IPS-15b (cell line): ENCODE measurements around the gene PRICKLE2.

Source experiments
- H3K27me3 ChIP-seq: one replicate; pipeline ENCODE4 v1.6.1; 2013; ENCODE audit warnings: low read length; ENCODE audit not compliant: control insufficient read depth, insufficient read depth
- H3K36me3 ChIP-seq: one replicate; pipeline ENCODE4 v1.6.1; 2013; ENCODE audit warnings: low read length; ENCODE audit not compliant: control insufficient read depth, insufficient read depth
- H3K4me1 ChIP-seq: one replicate; pipeline ENCODE4 v1.6.1; 2013; ENCODE audit warnings: mild to moderate bottlenecking, low read length; ENCODE audit not compliant: control insufficient read depth, insufficient read depth
- H3K4me3 ChIP-seq: one replicate; pipeline ENCODE4 v1.5.1; 2013; ENCODE audit warnings: low read depth, low read length
- H3K9ac ChIP-seq: one replicate; pipeline ENCODE4 v1.6.1; 2013; ENCODE audit warnings: low read depth, mild to moderate bottlenecking, low read length
- H3K9me3 ChIP-seq: one replicate; pipeline ENCODE4 v1.6.1; 2013; ENCODE audit warnings: mild to moderate bottlenecking, low read length; ENCODE audit not compliant: control insufficient read depth, insufficient read depth

Gene PRICKLE2

DNA sequence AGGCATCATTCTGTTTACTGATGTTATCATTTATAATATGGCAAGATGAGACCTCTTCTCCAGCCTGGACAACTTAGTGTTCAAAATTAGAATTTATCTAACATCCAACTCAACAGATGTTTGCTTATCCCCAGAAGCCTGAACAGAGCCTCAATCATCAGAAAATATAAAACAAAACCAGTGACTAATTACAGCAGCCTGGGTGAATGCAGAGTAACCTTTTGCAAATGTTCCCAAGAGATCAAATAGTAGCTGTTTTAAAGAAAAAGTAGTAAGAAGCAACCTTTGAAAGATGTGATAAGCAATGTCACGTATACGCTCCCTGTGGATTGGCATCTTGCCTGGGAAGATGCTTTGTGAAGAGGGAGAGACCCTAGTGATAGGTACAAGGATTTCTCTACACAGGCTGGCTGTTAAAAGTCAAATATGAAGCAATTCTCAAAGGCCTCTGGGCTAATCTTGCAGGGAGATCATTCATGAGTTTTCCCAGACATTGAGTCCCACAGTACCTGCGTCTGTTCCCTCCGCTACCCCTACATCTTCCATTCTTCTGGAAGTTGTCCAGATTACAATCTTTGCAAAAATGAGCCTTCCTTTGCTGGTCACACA lies 39.3 kb upstream of the PRICKLE2 start:
- Histone ChIP-seq H3K4me3 (no peak overlapping the region), H3K36me3 (no peaks in the 10 kb centered on the region), H3K9me3 (no peaks in the 10 kb centered on the region), H3K27me3 (peaks cover 2% of the 10 kb centered on the region), H3K9ac (no peak overlapping the region), H3K4me1 (peaks cover 15% of the 10 kb centered on the region)

DNA sequence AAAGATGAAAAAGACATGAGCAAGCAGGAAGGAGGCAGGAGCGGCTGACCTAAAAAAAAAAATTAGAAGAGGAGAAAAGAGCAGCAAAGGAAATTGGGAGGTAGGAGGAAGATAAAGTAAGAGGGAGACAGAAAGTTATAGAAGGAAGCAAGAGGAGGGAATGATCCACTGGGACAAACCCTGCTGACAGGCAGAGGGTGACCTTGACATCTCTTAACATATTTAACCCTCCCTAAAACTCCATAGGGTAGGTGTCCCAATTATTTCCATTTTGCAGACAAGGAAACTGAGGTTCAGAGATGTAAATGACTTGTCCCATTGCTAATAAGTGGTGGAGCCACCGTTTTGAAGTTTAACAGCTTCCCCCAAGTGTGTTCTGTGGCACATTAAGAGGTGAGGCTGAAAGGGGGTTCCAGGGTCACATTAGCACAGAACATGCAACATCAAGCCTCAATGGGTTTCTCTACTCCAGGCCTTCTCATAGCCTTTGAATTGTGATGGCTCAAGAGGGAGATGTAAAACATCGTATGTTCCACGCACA lies 37.4 kb upstream of the PRICKLE2 start:
- Histone ChIP-seq H3K4me3 (no peak overlapping the region), H3K36me3 (no peaks in the 10 kb centered on the region), H3K4me1 (peaks cover 9% of the 10 kb centered on the region), H3K9me3 (no peaks in the 10 kb centered on the region), H3K9ac (no peak overlapping the region), H3K27me3 (peaks cover 2% of the 10 kb centered on the region)

DNA sequence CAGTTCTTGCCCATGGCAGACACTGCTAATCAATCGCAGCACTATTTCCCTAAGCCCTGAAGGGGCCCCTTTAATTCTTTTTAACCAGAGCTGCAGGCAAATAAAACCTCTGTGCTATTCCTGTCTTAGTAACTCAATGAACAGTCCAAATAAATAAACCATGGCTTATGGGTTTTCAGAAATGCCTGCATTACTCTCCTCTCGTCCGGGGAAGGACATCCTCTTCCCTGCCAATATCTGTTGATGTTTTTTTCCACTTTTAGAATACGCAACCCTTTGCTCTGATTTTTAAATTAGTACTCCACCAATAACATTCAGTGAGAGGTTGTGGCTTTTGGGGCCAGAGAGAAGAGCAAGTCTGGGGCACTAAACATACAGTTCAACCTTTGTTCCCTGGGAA lies 35.2 kb upstream of the PRICKLE2 start:
- no peak overlapping the region for H3K4me3 ChIP-seq
- no peaks in the 10 kb centered on the region for H3K9me3 ChIP-seq
- no peaks in the 10 kb centered on the region for H3K27me3 ChIP-seq
- H3K36me3 ChIP-seq = no peaks in the 10 kb centered on the region
- no peak overlapping the region for H3K9ac ChIP-seq
- no peaks in the 10 kb centered on the region for H3K4me1 ChIP-seq

DNA sequence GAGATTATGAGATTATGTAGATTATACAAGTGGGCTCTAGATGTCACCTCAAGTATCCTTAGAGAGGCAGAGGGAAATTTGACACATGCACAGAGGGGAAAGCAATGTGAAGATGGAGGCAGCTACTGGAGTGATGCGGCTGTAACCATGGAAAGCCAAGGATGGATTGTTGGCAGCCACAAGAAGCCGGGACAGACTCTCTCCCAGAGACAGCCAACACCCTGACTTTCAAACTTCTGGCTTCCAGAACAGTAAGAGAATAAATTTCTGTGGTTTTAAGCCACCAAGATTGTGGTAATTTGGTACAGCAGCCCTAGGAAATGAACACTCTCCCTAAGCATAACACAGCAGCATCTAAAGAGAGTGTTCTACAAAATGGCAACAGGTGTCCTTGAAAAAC lies 34.4 kb upstream of the PRICKLE2 start:
- no peaks in the 10 kb centered on the region for H3K4me1 ChIP-seq
- H3K4me3 ChIP-seq = no peak overlapping the region
- no peak overlapping the region for H3K9ac ChIP-seq
- no peaks in the 10 kb centered on the region for H3K27me3 ChIP-seq
- H3K36me3 ChIP-seq = no peaks in the 10 kb centered on the region
- no peaks in the 10 kb centered on the region for H3K9me3 ChIP-seq

DNA sequence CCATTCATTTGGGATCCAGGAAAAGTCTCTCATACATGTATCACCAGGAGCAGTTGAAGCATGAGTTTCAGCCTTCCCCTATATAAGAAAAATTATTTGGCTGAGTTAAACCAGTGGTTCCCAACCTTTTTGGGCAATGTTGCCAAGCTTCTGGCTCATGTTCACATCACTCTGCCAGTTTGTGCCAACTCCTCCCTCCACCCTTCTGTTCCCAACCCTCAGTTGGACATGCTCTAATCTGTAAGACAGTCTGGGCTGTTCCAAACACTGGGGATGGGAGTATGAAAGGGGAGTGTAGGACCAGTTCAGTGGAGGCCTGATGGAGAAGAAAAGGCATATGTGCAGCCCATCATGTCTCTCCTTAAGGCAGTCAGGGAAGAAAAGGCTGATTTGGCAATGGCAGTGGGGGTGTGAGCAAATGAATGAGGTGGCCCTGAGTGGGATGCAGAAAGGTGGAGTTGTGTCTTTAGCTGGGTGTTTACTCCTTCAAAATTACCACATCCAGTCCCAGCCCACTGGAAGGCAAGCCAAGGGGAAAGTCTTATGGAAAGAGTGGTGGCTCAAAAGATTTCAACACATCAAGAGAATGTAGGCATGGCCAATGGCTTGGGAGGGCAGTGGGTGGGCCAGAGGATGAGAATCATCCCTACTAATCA lies 32.0 kb upstream of the PRICKLE2 start:
- H3K9ac ChIP-seq = no peak overlapping the region
- H3K27me3 ChIP-seq = no peaks in the 10 kb centered on the region
- no peaks in the 10 kb centered on the region for H3K36me3 ChIP-seq
- H3K4me1 ChIP-seq = no peaks in the 10 kb centered on the region
- H3K9me3 ChIP-seq = no peaks in the 10 kb centered on the region
- H3K4me3 ChIP-seq = no peak overlapping the region

DNA sequence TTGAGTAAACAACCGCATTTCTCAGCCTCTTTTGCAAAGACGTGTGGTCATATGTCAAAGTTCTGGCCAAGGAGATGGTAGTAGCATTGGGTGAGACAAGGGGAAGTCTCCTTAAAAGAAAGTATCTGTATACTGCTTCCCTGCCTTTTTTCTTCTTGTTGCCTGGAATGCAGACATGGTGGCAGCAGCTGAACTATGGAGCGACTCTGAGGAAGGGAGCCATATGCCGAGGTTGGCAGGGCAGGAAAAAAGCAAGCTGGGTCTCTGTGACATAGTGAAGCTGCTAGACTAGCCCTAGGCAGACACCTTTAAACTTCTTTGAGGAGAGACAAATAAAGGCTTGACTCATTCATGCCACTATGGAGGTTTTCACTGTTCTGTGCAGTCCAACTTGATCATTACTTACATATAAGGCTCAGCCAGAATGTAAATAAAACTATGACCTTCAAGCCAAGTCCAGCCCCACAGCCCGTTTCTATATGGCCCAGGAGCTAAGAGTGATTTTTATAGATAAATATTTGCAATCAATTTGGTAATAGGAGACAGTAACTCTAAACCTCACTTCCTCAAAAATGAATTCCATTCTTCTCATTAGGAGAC lies 30.6 kb upstream of the PRICKLE2 start:
- H3K9ac ChIP-seq = no peak overlapping the region
- no peak overlapping the region for H3K4me3 ChIP-seq
- no peaks in the 10 kb centered on the region for H3K9me3 ChIP-seq
- no peaks in the 10 kb centered on the region for H3K36me3 ChIP-seq
- H3K27me3 ChIP-seq = no peaks in the 10 kb centered on the region
- H3K4me1 ChIP-seq = no peaks in the 10 kb centered on the region

DNA sequence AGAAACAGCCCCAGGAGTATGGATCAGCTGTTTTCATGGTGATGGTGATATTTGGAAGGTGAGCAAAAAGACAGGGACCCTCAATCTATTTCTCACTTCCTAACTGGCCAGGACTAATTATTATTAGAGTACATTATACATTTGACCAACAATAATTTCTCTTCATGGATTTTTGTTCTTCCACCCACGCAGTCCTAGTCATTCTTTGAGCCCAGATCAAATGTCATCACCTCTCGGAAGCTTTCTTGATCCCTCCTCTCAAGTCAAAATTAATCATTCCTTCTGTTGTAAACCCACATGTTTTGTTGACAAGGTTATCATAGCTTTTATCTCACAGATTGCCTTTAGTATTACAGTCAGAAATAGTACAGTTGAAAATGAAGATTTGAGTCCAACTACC lies 29.2 kb upstream of the PRICKLE2 start:
- H3K27me3 ChIP-seq = no peaks in the 10 kb centered on the region
- H3K36me3 ChIP-seq = no peaks in the 10 kb centered on the region
- H3K9ac ChIP-seq = no peak overlapping the region
- H3K4me3 ChIP-seq = no peak overlapping the region
- H3K9me3 ChIP-seq = no peaks in the 10 kb centered on the region
- H3K4me1 ChIP-seq = no peaks in the 10 kb centered on the region

DNA sequence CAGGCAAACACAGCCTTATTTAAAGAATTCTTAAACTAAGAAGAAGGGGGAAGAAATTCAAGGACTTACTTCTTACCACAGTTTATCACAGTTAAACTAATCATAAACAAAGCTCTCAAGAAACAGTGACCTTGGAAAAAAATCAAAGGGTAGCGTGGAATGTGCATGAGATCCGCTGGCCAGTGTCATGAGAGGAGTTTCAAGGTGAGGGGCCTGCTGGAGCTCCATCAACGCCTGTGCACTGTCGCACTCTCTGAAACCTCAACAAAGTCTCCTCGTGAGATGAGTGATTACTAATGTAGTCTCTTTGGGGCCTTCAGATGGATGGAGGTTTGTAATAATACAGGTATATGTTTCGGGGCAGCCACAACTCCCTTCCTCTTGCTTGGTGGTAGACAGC lies 28.4 kb upstream of the PRICKLE2 start:
- Histone ChIP-seq H3K36me3 (no peaks in the 10 kb centered on the region), H3K4me1 (no peaks in the 10 kb centered on the region), H3K4me3 (no peak overlapping the region), H3K27me3 (no peaks in the 10 kb centered on the region), H3K9me3 (no peaks in the 10 kb centered on the region), H3K9ac (no peak overlapping the region)

DNA sequence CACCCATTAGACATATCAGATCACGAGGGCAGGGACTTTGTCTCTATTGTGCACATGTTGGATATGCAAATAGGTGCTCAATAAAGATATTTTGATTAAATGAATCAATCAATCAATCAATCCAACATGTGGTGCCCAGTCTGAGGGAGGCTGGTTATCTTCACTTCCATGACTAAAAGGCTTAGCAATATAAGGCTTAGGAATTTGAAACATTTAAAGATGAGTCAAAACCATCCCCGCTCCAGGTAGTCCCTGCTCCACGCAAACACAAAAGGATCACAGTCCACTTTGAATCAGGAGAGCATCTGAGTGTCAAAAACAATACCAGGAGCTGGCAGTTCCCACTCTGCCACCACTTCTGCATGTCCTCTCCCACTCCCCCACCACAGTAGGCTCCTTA lies 25.8 kb upstream of the PRICKLE2 start:
- no peak overlapping the region for H3K4me3 ChIP-seq

DNA sequence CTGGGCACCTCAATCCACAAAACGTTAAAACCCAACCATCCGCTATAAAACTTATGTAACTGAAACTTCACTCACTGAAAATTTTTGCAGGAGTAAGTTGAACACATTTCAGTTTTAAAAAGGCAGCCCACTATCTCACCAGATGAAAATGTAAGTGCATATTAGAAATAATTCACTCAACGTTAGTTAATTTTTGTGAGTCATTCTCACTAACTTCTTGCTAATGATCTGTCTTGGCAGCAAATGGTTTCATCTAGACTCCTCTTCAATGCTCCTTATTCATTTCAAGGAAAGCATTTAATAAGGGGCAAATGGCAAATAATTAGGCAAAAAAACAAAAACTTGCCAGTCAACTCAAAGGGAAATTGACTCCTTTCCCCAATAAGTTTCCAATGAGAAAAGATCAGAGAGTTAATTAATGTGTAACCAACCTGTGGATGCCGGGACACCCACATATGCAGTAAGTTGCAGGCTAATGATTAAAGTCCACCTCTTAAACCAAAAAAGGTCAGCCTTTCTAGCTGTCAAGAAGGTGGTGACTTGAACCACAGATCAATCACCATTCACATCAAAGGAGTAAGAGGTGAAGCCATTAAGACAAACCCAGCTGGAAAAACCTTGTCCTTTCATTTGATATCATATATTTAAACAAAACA lies 22.9 kb upstream of the PRICKLE2 start:
- Histone ChIP-seq H3K9me3 (no peaks in the 10 kb centered on the region), H3K9ac (no peak overlapping the region), H3K36me3 (no peaks in the 10 kb centered on the region), H3K27me3 (no peaks in the 10 kb centered on the region), H3K4me3 (no peak overlapping the region), H3K4me1 (no peaks in the 10 kb centered on the region)

More for the DNA sequence above, 25.8 kb upstream of the PRICKLE2 start:
- no peaks in the 10 kb centered on the region for H3K27me3 ChIP-seq
- no peaks in the 10 kb centered on the region for H3K4me1 ChIP-seq
- no peak overlapping the region for H3K9ac ChIP-seq
- no peaks in the 10 kb centered on the region for H3K36me3 ChIP-seq
- no peaks in the 10 kb centered on the region for H3K9me3 ChIP-seq

DNA sequence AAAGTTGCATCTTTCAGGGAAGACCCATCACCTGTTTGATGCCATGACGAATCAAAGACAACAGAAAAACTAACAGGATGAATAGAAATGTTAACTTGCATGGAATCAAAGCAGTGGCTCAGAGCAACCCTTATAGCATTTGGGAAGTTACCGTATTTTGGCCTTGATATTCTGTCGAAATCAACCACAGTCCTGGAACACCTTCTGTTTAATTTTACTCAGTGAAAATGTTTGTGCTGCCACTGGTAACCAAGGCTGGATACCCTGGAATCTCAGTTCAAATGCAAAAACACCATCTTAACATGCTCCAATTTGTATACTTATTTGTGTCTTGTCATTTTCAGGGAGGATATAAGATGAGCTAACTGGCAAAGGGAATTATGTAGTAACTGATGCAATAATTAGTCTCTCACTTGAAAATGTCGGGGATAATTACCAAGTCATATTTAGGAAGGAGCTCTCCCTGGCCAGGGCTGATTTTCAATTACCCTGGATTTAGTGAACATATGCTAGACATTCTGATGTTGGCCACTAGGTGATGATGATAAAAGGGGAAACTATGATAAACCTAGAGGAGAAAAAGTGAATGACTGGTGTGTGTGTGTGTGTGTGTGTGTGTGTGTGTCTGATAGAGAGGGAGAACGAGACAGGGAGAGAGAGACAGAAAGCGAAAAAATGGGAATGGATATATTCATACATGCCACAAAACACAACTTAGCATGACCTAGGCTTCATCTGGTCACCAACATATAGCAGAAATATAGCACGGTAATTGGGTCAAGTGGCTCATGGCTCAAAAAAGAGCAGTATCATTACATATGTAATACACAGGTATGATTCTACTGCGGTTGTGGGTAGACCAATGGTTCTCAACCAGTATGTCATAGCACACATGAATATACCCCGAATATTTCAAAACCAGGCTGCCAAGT lies 19.0 kb upstream of the PRICKLE2 start:
- Histone ChIP-seq H3K4me1 (peaks cover 3% of the 10 kb centered on the region), H3K9ac (no peak overlapping the region), H3K9me3 (no peaks in the 10 kb centered on the region), H3K27me3 (no peaks in the 10 kb centered on the region), H3K4me3 (no peak overlapping the region), H3K36me3 (no peaks in the 10 kb centered on the region)
